HepG2 (cell line): ENCODE results near the gene DNAH9.

Source experiments
- CAMTA2 ChIP-seq: sonication (generic); formaldehyde crosslinking; IDR thresholded peaks from 2 replicates; pipeline ENCODE4 v1.4.0; 2020; ENCODE audit warnings: mild to moderate bottlenecking, missing genetic modification reagents, borderline replicate concordance
- HHEX ChIP-seq: IDR thresholded peaks from 2 replicates; pipeline ENCODE4 v1.6.1; 2016; ENCODE audit warnings: control low read depth
- MXI1 ChIP-seq: IDR thresholded peaks from 3 replicates; pipeline ENCODE4 v1.6.1; 2012; ENCODE audit warnings: low read depth, low read length, inconsistent platforms, borderline replicate concordance
- POLR2AphosphoS5 ChIP-seq: IDR thresholded peaks from 2 replicates; pipeline ENCODE4 v1.6.1; 2012; ENCODE audit warnings: low read depth, low read length
- SIN3A ChIP-seq: IDR thresholded peaks from 2 replicates; pipeline ENCODE4 v1.6.1; 2011; ENCODE audit warnings: low read depth, mild to moderate bottlenecking, control low read depth, low read length, borderline replicate concordance
- SMYD3 ChIP-seq: sonication (generic); formaldehyde crosslinking; IDR thresholded peaks from 2 replicates; pipeline ENCODE4 v1.8.1; 2023; ENCODE audit warnings: mild to moderate bottlenecking, missing genetic modification reagents
- TF ChIP-seq, protein P1 (sequence below): sonication (generic); formaldehyde crosslinking; IDR thresholded peaks from 2 replicates; pipeline ENCODE4 v1.5.0; 2020; ENCODE audit warnings: mild to moderate bottlenecking, missing genetic modification reagents, moderate library complexity
- TF ChIP-seq, protein P2 (sequence below): sonication (generic); formaldehyde crosslinking; IDR thresholded peaks from 2 replicates; pipeline ENCODE4 v1.4.0; 2020; ENCODE audit warnings: missing genetic modification reagents
- TF ChIP-seq, protein P3 (sequence below): sonication (generic); formaldehyde crosslinking; IDR thresholded peaks from 2 replicates; pipeline ENCODE4 v1.4.0; 2020; ENCODE audit warnings: missing genetic modification reagents, mild to moderate bottlenecking, borderline replicate concordance

DNA sequence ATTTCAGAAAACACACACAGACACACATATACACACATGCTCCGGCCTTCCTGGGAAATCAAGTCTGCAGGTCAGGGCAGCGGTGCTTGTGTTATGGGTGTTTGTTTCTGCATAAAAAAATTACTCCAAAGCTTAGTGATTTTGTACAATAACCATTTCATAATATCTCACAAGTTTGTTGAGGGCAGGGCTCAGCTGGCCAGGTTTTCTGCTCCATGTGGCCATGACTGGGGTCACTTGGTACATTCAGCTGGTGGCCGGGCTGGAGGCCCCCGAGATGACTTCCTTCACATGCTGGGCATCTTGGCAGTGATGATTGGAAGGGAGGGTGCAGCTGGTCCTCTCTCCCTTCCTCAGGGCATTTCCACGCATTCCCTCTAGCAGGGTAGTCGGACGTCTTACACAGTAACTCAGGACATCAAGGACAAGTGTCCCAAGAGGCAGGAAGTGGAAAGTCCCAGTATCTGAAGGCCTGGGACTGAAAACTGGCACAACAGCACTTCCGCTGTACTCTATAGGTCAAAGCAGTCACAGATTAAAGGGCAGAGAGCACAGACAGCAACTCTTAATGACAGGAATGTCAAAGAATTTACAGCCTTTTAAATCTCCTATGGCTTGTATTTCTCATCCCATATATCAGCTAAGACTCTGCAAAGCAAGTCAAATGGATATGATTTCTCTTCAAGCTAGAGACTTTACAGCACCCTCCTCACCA is 271.6 kb downstream of the DNAH9 start:
- no peak for TF ChIP-seq SMYD3 (CRISPR knock-in tag)
- no peak for TF ChIP-seq HHEX (CRISPR knock-in tag)
- TF ChIP-seq POLR2AphosphoS5, result no peak
- TF ChIP-seq SIN3A, result no peak
- TF ChIP-seq, protein P1, sequence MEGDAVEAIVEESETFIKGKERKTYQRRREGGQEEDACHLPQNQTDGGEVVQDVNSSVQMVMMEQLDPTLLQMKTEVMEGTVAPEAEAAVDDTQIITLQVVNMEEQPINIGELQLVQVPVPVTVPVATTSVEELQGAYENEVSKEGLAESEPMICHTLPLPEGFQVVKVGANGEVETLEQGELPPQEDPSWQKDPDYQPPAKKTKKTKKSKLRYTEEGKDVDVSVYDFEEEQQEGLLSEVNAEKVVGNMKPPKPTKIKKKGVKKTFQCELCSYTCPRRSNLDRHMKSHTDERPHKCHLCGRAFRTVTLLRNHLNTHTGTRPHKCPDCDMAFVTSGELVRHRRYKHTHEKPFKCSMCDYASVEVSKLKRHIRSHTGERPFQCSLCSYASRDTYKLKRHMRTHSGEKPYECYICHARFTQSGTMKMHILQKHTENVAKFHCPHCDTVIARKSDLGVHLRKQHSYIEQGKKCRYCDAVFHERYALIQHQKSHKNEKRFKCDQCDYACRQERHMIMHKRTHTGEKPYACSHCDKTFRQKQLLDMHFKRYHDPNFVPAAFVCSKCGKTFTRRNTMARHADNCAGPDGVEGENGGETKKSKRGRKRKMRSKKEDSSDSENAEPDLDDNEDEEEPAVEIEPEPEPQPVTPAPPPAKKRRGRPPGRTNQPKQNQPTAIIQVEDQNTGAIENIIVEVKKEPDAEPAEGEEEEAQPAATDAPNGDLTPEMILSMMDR, result no peak
- no peak for TF ChIP-seq MXI1
- no peak for TF ChIP-seq CAMTA2
- TF ChIP-seq, protein P2, sequence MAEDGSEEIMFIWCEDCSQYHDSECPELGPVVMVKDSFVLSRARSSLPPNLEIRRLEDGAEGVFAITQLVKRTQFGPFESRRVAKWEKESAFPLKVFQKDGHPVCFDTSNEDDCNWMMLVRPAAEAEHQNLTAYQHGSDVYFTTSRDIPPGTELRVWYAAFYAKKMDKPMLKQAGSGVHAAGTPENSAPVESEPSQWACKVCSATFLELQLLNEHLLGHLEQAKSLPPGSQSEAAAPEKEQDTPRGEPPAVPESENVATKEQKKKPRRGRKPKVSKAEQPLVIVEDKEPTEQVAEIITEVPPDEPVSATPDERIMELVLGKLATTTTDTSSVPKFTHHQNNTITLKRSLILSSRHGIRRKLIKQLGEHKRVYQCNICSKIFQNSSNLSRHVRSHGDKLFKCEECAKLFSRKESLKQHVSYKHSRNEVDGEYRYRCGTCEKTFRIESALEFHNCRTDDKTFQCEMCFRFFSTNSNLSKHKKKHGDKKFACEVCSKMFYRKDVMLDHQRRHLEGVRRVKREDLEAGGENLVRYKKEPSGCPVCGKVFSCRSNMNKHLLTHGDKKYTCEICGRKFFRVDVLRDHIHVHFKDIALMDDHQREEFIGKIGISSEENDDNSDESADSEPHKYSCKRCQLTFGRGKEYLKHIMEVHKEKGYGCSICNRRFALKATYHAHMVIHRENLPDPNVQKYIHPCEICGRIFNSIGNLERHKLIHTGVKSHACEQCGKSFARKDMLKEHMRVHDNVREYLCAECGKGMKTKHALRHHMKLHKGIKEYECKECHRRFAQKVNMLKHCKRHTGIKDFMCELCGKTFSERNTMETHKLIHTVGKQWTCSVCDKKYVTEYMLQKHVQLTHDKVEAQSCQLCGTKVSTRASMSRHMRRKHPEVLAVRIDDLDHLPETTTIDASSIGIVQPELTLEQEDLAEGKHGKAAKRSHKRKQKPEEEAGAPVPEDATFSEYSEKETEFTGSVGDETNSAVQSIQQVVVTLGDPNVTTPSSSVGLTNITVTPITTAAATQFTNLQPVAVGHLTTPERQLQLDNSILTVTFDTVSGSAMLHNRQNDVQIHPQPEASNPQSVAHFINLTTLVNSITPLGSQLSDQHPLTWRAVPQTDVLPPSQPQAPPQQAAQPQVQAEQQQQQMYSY, result no peak
- TF ChIP-seq, protein P3, sequence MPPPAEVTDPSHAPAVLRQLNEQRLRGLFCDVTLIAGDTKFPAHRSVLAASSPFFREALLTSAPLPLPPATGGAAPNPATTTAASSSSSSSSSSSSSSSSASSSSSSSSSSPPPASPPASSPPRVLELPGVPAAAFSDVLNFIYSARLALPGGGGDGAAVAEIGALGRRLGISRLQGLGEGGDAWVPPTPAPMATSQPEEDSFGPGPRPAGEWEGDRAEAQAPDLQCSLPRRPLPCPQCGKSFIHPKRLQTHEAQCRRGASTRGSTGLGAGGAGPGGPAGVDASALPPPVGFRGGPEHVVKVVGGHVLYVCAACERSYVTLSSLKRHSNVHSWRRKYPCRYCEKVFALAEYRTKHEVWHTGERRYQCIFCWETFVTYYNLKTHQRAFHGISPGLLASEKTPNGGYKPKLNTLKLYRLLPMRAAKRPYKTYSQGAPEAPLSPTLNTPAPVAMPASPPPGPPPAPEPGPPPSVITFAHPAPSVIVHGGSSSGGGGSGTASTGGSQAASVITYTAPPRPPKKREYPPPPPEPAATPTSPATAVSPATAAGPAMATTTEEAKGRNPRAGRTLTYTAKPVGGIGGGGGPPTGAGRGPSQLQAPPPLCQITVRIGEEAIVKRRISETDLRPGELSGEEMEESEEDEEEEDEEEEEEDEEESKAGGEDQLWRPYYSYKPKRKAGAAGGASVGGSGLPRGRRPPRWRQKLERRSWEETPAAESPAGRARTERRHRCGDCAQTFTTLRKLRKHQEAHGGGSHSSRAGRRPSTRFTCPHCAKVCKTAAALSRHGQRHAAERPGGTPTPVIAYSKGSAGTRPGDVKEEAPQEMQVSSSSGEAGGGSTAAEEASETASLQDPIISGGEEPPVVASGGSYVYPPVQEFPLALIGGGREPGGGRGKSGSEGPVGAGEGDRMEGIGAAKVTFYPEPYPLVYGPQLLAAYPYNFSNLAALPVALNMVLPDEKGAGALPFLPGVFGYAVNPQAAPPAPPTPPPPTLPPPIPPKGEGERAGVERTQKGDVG (CRISPR knock-in tag), result no peak
